T-helper 2 cell treated with Interferon-gamma antibody and Interleukin-4, amounts not matched to agents 5 μg/mL and 100 μg/mL, for 36 hours (primary cell): ENCODE measurements around the gene ZDHHC4.
"Not testable (repeated sequence)": the region's sequence is repeated elsewhere in the genome, so short reads cannot be mapped to it uniquely, and the experiment has no call there.

Experiments used
- DNase-seq: peaks from one replicate; pipeline ENCODE4 v3.0.0; 2021; ENCODE audit warnings: low spot score
- H3K27ac Mint-ChIP-seq: one replicate; pipeline ENCODE4 v1.8.0; 2021; ENCODE audit warnings: mild to moderate bottlenecking, mixed read lengths
- H3K27me3 Mint-ChIP-seq: one replicate; pipeline ENCODE4 v1.8.0; 2021; ENCODE audit warnings: low read depth, mixed read lengths
- H3K36me3 Mint-ChIP-seq: one replicate; pipeline ENCODE4 v1.8.0; 2021; ENCODE audit warnings: low read depth, mixed read lengths
- H3K4me1 Mint-ChIP-seq: one replicate; pipeline ENCODE4 v1.8.0; 2021; ENCODE audit warnings: low read depth, mixed read lengths
- H3K4me3 Mint-ChIP-seq: one replicate; pipeline ENCODE4 v1.8.0; 2022; ENCODE audit warnings: mild to moderate bottlenecking, moderate library complexity, mixed read lengths
- H3K9me3 Mint-ChIP-seq: one replicate; pipeline ENCODE4 v1.8.0; 2021; ENCODE audit warnings: mixed read lengths

Gene ZDHHC4

DNA sequence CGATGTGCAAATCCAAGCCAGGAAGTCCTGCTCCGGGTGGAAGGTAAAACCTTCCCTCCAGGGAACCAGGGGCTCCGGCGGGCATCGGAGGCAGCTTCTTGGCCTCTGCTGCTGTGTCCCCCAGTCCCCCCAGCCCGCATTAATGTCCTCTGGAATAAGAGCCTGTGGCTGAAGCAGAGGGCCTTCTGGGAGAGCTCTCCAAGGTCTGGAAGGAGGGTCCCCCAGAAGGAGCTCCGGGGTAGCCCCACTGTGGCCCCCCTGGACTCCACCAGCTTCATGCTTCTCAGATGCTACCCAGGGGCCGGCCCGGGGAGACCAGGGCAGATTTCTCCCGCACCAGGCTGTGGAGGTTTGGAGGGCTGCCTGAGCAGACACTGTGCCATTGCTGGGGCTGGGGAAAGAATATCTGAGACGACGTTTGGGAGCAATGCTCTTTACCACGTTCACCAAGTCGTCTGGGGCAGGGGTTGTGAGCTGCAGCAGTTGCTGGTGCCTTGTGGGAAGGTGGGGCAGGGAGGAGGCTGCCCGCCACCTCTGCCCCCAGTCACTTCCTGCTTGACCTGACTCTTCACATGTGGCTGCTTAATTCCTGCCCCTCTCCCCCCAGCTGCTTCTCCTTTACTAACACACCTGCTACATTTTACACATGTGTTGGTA, 46.5 kb downstream of the ZDHHC4 start:
- Mint-ChIP-seq H3K4me3 (peak overlapping the region; percentile 41), H3K4me1 (peaks cover 20% of the 10 kb centered on the region), H3K9me3 (no peaks in the 10 kb centered on the region), H3K36me3 (no peaks in the 10 kb centered on the region), H3K27me3 (peaks cover 9% of the 10 kb centered on the region), H3K27ac (peak overlapping the region; percentile 67)
- DNase-seq = no peak

DNA sequence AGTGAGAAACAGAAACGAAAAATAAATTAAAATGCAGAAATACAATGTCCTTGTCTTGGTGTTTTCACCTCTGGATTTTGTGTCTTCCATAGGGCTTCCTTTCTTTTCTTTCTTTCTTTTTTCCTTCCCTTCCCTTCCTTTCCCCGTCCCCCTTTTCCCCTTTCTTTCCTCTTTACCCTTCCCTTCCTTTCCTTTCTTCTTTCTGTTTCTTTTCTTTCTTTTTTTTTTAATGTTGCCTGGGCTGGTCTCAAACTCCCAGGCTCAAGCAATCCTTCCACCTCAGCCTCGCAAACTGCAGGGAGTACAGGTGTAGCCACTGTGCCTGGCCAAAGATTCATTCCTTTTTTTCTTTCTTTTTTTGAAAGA, 47.0 kb downstream of the ZDHHC4 start:
- Mint-ChIP-seq H3K4me3 (peak overlapping the region; percentile 41), H3K27ac (peak overlapping the region; percentile 67), H3K4me1 (peaks cover 20% of the 10 kb centered on the region), H3K36me3 (no peaks in the 10 kb centered on the region), H3K9me3 (no peaks in the 10 kb centered on the region), H3K27me3 (peaks cover 9% of the 10 kb centered on the region)
- DNase-seq = no peak

DNA sequence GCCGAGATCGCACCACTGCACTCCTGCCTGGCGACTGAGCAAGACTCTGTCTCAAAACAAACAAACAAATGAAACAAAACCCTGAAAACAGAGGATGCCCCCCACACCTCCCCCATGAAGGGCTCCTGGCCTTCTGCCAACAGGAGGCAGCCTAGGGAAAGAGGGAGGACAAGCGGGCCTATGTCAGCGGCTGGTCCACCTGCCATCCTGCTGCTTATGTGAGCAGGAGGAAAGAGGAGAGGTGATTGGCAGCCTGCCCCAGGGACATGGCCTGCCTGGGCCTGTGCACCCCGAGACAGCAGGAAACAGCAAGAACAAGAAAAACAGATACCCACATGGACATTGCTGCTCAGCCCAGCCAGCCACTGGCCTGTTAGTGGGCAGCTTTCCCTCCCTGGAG, 50.8 kb downstream of the ZDHHC4 start:
- no peak for DNase-seq

GRCh38 chr7:6630007-6630849, 53.0 kb downstream of the ZDHHC4 start:
- no peaks in the 10 kb centered on the region for H3K9me3 Mint-ChIP-seq
- no peaks in the 10 kb centered on the region for H3K36me3 Mint-ChIP-seq
- no peaks in the 10 kb centered on the region for H3K27me3 Mint-ChIP-seq
- H3K4me1 Mint-ChIP-seq = no peaks in the 10 kb centered on the region
- H3K4me3 Mint-ChIP-seq = no peak overlapping the region
- no peak for DNase-seq
- H3K27ac Mint-ChIP-seq = no peak overlapping the region

More for the DNA sequence above, 50.8 kb downstream of the ZDHHC4 start:
- Mint-ChIP-seq H3K27me3 (no peaks in the 10 kb centered on the region), H3K4me3 (no peak overlapping the region), H3K27ac (no peak overlapping the region), H3K4me1 (peaks cover 8% of the 10 kb centered on the region), H3K9me3 (no peaks in the 10 kb centered on the region), H3K36me3 (no peaks in the 10 kb centered on the region)

DNA sequence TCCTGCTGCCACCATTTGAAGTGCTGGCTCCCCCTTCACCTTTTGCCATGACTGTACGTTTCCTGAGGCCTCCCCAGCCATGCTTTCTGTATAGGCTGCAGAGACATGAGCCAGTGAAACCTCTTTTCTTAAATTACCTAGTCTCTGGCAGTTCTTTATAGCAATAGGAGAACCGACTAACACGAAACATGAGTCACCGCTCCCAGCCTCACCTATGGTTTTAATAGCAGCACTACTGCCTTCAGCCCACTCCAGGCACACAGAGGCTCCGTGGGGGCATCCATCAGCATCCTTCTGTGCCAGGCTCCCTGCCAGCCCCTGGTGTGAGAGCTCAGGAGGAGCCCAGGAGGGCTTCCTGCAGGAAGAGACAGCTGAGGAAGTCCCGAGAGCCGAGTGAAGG, 54.4 kb downstream of the ZDHHC4 start:
- DNase-seq = no peak
- Mint-ChIP-seq H3K36me3 (no peaks in the 10 kb centered on the region), H3K9me3 (no peaks in the 10 kb centered on the region), H3K27me3 (no peaks in the 10 kb centered on the region), H3K4me1 (no peaks in the 10 kb centered on the region), H3K27ac (no peak overlapping the region), H3K4me3 (no peak overlapping the region)

- Mint-ChIP-seq H3K4me1 (peaks cover 10% of the 10 kb centered on the region), H3K27me3 (no peaks in the 10 kb centered on the region), H3K4me3 (no peak overlapping the region), H3K36me3 (peaks cover 9% of the 10 kb centered on the region), H3K9me3 (no peaks in the 10 kb centered on the region), H3K27ac (no peak overlapping the region)
- no peak for DNase-seq
Measured at GRCh38 chr7:6634021-6634420, 56.8 kb downstream of the ZDHHC4 start.

DNA sequence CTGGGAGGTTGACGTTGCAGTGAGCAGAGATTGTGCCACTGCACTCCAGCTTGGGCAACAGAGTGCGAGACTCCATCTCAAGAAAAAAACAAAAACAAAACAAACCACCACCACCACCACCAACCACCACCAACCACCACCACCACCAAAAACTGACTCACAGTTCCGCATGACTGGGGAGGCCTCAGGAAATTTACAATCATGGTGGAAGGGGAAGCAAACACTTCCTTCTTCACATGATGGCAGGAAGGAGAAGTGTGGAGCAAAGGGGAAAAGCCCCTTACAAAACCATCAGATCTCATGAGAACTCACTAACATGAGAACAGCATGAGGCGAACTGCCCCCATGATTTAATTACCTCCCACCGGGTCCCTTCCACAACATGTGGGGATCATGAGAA, 57.7 kb downstream of the ZDHHC4 start:
- H3K4me3 Mint-ChIP-seq, H3K27me3 Mint-ChIP-seq, H3K27ac Mint-ChIP-seq, DNase-seq, H3K9me3 Mint-ChIP-seq: not testable (repeated sequence)
- Mint-ChIP-seq H3K36me3 (peaks cover 18% of the 10 kb centered on the region), H3K4me1 (peaks cover 17% of the 10 kb centered on the region)

GRCh38 chr7:6636741-6637543, 59.7 kb downstream of the ZDHHC4 start, which contains the start of gene ZNF316:
Gene ZNF316 (plus strand): TSS chr7:6637318. CDS start chr7:6642410, 5,092 bp downstream.
- Mint-ChIP-seq H3K9me3 (no peaks in the 10 kb centered on the region), H3K36me3 (peaks cover 25% of the 10 kb centered on the region), H3K4me1 (peaks cover 18% of the 10 kb centered on the region), H3K27ac (peak within 1 kb of the TSS; percentile 81), H3K4me3 (peak within 1 kb of the TSS; percentile 89), H3K27me3 (no peaks in the 10 kb centered on the region)
- DNase-seq = peak; percentile 67

DNA sequence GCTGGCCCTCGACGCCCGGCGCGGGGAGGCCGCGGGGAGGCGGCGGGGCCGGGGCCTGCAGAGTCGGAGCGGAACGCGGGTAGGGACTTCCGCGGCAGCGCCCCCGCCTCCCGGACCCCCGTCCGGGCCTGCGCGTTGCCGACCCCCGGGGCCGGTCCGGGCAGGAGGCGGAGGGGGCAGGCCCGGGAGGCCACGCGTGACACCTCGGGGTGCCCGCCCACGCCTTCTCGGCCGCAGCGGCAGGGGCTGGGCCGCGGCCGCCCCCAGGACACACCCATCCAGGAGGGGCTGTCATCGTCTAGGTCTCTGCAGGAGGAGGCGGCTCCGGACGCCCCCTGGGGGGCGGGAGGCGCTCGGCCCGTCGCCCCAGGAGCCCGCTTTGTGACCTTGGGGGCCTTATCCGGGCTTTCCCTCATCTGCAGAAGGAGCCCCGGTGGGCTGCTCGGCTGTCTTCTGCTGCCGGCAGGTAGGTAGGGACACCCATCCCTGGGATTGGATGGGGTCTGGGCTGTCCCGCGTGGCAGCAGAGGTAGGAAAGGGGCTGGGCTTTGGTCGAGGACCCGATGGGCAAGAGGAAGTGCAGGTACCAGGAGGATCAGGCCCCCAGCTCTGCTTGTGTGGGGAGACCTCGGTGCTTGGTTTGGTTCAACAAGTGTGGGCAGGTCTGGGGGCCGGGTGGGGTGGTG, 60.4 kb downstream of the ZDHHC4 start:
- Mint-ChIP-seq H3K27me3 (no peaks in the 10 kb centered on the region), H3K27ac (peak overlapping the region; percentile 81), H3K4me1 (peaks cover 18% of the 10 kb centered on the region), H3K9me3 (no peaks in the 10 kb centered on the region), H3K4me3 (peak overlapping the region; percentile 89), H3K36me3 (peaks cover 32% of the 10 kb centered on the region)
- peak; percentile 60 for DNase-seq
